Lower leg skin (tissue), 3 donors: Measurements from ENCODE around the gene GNAL.

ENCODE experiments used
- POLR2A ChIP-seq, 2 donors: fragments of 450-650 bp; IDR thresholded peaks; one replicate each; pipeline ENCODE4 v1.6.1; 2016 to 2017; ENCODE audit warnings: antibody characterized with exemption in 2 of 2, mild to moderate bottlenecking in 1 of 2, moderate library complexity in 1 of 2
- TF ChIP-seq, protein P1 (sequence below), 3 donors: fragments of 450-650 bp; IDR thresholded peaks; one replicate each; pipeline ENCODE4 v1.5.1; 2016; ENCODE audit warnings: antibody characterized with exemption in 3 of 3, mild to moderate bottlenecking in 3 of 3, moderate library complexity in 2 of 3

DNA sequence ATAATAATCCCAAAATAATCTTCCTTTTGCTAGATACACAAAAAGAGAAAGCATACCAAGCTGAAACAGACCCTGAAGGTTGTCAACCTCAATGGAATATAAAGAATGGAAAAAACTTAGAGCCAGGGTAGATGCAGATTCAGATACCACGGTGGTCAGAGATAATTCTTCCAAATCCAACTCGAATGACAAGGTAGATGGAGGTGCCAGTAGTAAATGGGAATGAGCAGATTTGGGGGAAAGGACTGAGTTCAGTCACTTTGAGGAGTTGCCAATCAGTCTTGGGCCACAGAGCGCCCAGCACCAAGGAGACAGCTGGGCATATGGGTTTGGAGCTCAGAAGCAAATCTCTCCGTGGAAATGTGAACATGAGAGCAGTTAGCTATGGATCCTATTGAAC is 158.7 kb downstream of the GNAL start:
- TF ChIP-seq, protein P1, sequence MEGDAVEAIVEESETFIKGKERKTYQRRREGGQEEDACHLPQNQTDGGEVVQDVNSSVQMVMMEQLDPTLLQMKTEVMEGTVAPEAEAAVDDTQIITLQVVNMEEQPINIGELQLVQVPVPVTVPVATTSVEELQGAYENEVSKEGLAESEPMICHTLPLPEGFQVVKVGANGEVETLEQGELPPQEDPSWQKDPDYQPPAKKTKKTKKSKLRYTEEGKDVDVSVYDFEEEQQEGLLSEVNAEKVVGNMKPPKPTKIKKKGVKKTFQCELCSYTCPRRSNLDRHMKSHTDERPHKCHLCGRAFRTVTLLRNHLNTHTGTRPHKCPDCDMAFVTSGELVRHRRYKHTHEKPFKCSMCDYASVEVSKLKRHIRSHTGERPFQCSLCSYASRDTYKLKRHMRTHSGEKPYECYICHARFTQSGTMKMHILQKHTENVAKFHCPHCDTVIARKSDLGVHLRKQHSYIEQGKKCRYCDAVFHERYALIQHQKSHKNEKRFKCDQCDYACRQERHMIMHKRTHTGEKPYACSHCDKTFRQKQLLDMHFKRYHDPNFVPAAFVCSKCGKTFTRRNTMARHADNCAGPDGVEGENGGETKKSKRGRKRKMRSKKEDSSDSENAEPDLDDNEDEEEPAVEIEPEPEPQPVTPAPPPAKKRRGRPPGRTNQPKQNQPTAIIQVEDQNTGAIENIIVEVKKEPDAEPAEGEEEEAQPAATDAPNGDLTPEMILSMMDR (IDR thresholded peaks at IDR 0.05), result no peak
- TF ChIP-seq POLR2A (IDR thresholded peaks at IDR 0.05), result no peak
